ENCODE data around the gene RRM1. TPM values are rescaled to one million over a fixed set of nuclear protein-coding genes. Genes with fewer than 3 reads are reported as not detected.

RRM1 gene
- total and polyA plus RNA-seq, 4 donors = 8.0 to 69.9 (median 16.3) TPM

DNA sequence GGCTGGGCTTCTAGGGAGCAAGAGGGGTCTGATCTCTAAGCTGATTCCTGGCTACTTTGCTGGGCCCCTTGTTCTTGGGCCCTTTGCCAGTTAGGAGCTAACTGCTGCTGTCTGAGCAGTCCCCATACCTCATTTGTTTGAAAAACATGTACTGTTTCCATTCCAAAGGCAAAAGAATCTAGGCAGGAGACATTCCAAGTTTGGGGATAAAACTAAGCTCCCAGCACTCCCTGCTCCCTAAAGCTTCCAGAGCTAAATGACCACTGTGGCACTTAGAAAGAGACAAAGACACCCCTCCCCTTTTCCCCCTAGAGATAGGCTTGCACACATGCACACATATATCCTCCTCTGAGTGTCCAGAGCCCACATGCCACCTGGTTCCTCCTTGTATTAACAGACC, 22.7 kb upstream of the RRM1 start:
- no peaks in the 10 kb centered on the region for H3K9me3 ChIP-seq (ENCODE audit: control insufficient read depth in 4 of 4, low read length in 3 of 4)
- peaks cover 6 to 12% (median 7%) of the 10 kb centered on the region in 4 donors for H3K36me3 ChIP-seq (ENCODE audit: control insufficient read depth in 4 of 4, insufficient read depth in 3 of 4, low read depth in 1 of 4, low read length in 3 of 4)
- H3K4me3 ChIP-seq (ENCODE audit: low read depth in 1 of 3, low read length in 3 of 3) = no peak overlapping the region
- H3K9ac ChIP-seq (ENCODE audit: low read depth in 1 of 2, low read length in 2 of 2) = no peak overlapping the region
- H3K4me1 ChIP-seq (ENCODE audit: control insufficient read depth in 4 of 4, insufficient read depth in 4 of 4, low read length in 3 of 4) = peaks cover 0 to 6% (median 0%) of the 10 kb centered on the region in 4 donors
- no peak for DNase-seq (ENCODE audit: low spot score)
- TF ChIP-seq, protein P1, sequence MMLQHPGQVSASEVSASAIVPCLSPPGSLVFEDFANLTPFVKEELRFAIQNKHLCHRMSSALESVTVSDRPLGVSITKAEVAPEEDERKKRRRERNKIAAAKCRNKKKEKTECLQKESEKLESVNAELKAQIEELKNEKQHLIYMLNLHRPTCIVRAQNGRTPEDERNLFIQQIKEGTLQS (IDR thresholded peaks at IDR 0.05) = no peak
- TF ChIP-seq FOXA1 (IDR thresholded peaks at IDR 0.05) (no peak), RXRA (IDR thresholded peaks at IDR 0.05) (no peak), JUND (IDR thresholded peaks at IDR 0.05) (no peak), NR2F2 (IDR thresholded peaks at IDR 0.05) (no peak), SP1 (IDR thresholded peaks at IDR 0.05) (no peak), HNF4G (IDR thresholded peaks at IDR 0.05) (no peak), YY1 (IDR thresholded peaks at IDR 0.05) (no peak), FOXA2 (IDR thresholded peaks at IDR 0.05) (no peak), RAD21 (IDR thresholded peaks at IDR 0.05) (no peak), HNF4A (conservative IDR thresholded peaks at IDR 0.05) (no peak), EGR1 (IDR thresholded peaks at IDR 0.05; ENCODE audit: low read depth in 2 of 2) (no peak), TAF1 (conservative IDR thresholded peaks at IDR 0.05) (no peak)
- TF ChIP-seq, protein P2, sequence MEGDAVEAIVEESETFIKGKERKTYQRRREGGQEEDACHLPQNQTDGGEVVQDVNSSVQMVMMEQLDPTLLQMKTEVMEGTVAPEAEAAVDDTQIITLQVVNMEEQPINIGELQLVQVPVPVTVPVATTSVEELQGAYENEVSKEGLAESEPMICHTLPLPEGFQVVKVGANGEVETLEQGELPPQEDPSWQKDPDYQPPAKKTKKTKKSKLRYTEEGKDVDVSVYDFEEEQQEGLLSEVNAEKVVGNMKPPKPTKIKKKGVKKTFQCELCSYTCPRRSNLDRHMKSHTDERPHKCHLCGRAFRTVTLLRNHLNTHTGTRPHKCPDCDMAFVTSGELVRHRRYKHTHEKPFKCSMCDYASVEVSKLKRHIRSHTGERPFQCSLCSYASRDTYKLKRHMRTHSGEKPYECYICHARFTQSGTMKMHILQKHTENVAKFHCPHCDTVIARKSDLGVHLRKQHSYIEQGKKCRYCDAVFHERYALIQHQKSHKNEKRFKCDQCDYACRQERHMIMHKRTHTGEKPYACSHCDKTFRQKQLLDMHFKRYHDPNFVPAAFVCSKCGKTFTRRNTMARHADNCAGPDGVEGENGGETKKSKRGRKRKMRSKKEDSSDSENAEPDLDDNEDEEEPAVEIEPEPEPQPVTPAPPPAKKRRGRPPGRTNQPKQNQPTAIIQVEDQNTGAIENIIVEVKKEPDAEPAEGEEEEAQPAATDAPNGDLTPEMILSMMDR (IDR thresholded peaks at IDR 0.05; ENCODE audit: low read depth, low read length, missing input control) = no peak
- TF ChIP-seq, protein P3, sequence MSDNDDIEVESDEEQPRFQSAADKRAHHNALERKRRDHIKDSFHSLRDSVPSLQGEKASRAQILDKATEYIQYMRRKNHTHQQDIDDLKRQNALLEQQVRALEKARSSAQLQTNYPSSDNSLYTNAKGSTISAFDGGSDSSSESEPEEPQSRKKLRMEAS (IDR thresholded peaks at IDR 0.05) = no peak
- TF ChIP-seq, protein P4, sequence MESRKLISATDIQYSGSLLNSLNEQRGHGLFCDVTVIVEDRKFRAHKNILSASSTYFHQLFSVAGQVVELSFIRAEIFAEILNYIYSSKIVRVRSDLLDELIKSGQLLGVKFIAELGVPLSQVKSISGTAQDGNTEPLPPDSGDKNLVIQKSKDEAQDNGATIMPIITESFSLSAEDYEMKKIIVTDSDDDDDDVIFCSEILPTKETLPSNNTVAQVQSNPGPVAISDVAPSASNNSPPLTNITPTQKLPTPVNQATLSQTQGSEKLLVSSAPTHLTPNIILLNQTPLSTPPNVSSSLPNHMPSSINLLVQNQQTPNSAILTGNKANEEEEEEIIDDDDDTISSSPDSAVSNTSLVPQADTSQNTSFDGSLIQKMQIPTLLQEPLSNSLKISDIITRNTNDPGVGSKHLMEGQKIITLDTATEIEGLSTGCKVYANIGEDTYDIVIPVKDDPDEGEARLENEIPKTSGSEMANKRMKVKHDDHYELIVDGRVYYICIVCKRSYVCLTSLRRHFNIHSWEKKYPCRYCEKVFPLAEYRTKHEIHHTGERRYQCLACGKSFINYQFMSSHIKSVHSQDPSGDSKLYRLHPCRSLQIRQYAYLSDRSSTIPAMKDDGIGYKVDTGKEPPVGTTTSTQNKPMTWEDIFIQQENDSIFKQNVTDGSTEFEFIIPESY (IDR thresholded peaks at IDR 0.05) = no peak
- TF ChIP-seq, protein P5, sequence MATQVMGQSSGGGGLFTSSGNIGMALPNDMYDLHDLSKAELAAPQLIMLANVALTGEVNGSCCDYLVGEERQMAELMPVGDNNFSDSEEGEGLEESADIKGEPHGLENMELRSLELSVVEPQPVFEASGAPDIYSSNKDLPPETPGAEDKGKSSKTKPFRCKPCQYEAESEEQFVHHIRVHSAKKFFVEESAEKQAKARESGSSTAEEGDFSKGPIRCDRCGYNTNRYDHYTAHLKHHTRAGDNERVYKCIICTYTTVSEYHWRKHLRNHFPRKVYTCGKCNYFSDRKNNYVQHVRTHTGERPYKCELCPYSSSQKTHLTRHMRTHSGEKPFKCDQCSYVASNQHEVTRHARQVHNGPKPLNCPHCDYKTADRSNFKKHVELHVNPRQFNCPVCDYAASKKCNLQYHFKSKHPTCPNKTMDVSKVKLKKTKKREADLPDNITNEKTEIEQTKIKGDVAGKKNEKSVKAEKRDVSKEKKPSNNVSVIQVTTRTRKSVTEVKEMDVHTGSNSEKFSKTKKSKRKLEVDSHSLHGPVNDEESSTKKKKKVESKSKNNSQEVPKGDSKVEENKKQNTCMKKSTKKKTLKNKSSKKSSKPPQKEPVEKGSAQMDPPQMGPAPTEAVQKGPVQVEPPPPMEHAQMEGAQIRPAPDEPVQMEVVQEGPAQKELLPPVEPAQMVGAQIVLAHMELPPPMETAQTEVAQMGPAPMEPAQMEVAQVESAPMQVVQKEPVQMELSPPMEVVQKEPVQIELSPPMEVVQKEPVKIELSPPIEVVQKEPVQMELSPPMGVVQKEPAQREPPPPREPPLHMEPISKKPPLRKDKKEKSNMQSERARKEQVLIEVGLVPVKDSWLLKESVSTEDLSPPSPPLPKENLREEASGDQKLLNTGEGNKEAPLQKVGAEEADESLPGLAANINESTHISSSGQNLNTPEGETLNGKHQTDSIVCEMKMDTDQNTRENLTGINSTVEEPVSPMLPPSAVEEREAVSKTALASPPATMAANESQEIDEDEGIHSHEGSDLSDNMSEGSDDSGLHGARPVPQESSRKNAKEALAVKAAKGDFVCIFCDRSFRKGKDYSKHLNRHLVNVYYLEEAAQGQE (IDR thresholded peaks at IDR 0.05) = no peak
- no peaks in the 10 kb centered on the region for H3K27me3 ChIP-seq (ENCODE audit: control insufficient read depth in 4 of 4, insufficient read depth in 4 of 4, low read length in 3 of 4)
- H3K27ac ChIP-seq (ENCODE audit: low read depth in 1 of 2, low read length in 2 of 2) = no peak overlapping the region
